Stimulated activated CD4-positive, alpha-beta T cell treated with anti-CD3 and anti-CD28 coated beads, Interleukin-2, amount 100 ng/mL, for 4 hours (primary cell): ENCODE measurements around the gene PALS1.
"Not testable (repeated sequence)": the region's sequence is repeated elsewhere in the genome, so short reads cannot be mapped to it uniquely, and the experiment has no call there.

Experiments used
- DNase-seq: peaks from one replicate; pipeline ENCODE4 v3.0.0-alpha.2; 2020; ENCODE audit warnings: low read depth

The PALS1 gene

DNA sequence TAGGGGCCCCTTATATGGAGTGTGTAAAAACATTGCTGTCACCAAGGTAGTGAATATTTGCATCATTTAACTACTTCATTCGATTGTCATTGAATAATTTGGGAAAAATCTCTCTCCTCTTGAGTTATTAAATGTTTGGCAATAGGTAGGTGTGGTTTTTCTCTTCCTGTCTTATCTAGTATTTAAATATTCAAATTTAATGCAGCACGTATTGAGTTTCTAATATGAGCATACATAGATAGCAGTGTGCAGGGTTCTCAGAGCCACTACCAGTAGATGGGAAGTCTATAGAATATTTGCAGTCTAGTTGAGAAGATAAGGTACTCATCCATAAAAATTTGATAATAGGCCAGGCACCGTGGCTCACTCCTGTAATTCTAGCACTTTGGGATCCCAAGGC, 16.7 kb downstream of the PALS1 start:
- DNase-seq = no peak

DNA sequence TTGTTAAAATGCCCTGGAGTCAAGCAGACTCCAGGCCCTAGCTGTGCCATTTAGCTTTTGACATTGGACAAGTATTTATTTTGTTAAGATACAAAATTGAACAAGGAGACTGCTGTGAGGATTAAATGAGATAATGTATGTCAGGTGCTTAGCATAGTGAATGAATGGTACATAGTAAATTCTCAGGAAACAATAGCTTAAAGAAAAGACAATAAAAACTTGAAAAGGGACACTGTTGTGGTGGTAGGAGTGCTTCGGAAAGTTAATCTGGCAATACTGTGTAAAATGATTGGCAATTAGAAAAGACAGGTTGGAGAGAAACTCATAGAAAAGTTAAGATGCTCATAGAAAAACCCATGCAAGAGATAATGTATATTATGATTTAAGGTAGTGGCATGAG, 19.7 kb downstream of the PALS1 start:
- DNase-seq = no peak

DNA sequence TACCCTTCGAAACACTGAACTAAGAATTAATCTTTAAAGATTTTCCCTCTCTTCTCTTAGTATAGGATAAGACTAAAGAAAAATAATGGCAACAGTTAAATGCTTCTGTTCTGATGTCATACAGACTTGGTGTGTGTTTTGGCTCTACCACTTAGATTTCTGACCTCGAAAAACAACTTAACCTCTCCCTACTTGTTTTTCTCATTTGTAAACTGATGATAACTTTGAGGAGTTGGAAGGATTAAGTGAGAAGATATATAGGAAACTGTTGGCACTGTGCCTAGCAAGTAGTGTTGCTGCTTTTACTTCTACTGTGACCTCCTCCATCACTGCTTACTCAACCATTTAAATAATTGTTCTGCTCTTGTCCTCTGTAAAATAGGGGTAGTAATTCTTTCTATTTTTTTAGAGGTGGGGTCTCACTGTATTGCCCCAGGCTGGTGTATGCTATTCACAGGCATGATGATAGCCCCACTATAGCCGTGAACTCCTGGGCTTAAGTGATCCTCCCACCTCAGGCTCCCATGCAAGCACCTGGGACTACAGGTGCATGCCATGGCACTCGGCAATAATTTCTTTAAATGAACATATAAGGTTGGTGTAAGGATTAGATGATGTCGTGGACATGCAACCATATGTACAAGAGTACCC, 22.4 kb downstream of the PALS1 start:
- no peak for DNase-seq

DNA sequence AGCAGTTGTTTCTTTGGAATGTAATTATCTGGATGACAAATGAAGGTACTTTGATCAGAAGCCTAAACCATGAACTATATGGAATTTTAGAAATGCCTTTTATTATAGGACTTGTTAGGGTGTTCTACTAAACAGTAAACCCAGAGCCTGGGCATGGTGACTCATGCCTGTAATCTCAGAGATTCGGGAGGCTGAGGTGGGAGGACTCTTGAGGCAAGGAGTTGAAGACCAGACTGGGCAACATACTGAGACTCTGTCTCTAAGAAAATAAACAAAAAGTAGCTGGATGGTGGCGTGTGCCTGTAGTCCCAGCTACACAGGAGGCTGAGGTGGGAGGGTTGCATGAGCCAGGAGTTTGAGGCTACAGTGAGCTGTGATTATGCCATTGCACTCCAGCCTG, 23.9 kb downstream of the PALS1 start:
- no peak for DNase-seq

DNA sequence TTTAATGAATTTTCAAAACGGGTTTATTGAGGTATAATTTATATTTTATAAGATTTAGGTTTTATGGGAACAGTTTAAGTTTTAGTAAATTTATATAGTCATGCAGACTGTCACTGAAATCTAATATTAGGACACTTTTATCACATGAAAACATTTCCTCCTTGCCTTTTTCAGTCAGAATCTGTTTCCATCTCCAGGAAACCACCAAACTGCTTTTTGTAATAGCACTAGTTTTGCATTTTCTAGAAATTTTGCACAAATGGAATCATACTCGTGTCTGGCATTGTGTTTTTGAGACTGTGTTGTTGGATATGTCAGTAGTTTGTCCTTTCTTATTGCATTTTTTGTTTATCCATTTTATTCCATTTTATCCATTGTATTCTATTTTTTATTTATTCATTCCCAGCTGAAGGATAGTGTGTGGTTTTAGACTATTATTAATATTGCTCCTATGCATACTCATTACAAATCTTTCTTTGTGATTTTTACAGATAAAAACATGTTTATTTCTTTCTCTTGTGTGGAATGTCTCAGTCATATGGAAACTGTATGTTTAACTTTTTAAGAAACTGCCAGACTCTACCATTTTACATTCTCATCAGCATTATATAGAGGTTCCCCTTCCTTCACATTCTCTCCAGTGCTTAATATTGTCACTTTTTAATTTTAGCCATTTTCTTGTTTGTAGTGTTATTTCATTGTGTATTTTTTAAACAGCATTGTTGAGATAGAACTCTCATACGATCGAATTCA, 26.5 kb downstream of the PALS1 start:
- DNase-seq = no peak

DNA sequence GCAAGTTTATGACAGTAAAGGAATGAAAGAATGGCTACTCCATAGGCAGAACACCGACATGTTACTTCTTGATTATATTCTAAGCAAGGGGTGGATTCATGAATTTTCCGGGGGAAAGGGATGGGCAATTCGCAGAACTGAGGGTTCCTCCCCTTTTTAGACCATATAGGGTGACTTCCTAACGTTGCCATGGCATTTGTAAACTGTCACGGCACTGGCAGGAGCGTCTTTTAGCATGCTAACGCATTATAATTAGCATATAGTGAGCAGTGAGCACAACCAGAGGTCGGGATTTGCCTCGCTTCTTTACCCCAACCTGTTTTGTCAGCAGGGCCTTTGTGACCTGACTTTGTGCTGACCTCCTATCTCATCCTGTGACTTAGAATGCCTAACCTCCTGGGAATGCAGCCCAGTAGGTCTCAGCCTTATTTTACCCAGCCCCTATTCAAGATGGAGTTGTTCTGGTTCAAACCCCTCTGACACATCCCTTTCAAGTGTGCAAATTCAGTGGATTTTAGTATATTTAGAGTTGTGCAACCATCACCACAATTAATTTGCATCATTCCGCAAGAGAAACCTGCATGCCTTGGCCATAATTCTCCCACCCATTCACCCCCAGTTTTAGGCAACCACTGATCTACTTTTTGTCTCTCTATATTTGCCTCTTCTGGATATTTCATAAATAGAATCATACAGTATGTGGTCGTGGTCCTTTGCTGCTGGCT, 27.4 kb downstream of the PALS1 start:
- no peak for DNase-seq

DNA sequence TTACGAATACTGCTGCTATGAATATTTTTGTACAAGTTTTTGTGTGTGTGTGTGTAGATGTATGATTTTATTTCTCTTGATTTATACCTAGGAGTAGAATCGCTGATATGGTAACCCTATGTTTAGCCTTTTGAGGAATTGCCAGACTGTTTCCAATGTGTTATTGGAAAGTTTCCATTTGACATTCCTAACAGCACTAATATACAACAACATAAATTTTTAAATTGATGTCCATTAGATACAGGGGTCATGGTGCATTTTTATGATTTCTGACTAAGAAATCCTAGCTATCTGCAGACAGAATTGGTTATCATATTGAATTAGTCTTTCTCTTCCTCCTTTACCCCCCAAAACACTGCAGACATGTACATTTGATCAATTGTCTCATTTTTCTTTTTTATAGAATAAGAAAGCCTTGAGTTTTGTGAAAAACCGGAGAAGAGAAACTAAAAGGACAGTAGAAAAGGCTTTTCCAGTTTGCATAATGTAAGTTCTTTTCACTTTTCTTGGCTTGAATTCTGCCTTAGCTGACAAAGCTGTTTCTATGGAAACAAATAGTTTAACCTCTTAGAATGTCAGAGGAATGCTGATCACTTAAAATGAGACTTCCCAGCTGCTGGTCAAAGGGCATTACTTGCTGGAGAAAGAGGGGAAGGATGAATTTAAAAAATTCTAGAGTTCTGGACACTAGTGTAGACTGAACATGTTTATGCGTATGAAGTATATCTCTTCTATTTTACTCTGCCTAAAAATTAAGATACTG, 28.2 kb downstream of the PALS1 start:
- DNase-seq = no peak

DNA sequence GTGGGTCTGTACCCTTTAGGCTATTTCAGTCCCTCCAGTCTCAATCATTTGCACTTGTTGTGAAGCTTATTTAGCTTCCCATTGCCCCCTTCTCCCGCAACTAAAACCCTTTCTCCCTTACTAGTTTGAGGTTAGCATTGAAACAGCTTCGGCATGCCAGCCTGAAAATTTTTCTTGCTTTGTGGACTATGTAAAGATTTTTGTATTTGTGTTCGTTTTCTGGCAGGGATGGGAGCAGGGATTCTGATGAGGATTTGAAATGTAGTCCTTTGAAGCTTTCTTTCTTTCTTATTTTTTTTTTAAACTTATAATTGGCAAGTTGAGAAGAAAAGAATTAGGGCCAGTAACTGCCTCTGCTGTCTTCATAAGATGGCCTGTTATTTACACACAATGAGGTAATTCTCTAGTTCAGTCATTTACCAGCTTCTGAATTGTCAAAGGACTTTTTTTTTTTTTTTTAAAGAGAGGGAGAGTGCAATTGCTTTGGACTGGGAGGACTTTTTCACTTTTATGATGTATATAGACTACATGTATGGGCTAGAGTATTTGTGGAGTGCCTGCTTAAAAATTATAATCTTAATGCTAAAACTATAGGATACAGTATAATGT, 29.0 kb downstream of the PALS1 start:
- no peak for DNase-seq

DNA sequence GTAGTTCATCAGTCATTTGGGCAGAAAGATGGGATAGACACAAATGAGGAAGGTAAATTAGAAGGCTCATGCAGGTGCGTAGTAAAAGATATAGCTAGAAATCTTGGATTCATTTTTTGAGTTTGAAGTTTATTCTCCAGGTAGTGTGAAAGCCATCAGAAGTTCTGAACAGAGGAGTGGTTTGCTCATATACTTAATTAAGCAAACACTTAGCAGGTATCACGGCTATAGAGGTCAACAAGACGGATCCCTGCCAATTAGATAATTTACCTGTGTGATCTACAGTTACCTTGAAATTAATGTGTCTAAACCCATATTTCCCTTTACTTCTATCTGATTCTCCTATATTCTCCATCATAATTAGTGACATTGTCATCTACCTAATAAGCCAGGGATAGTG, 29.7 kb downstream of the PALS1 start:
- DNase-seq = no peak

DNA sequence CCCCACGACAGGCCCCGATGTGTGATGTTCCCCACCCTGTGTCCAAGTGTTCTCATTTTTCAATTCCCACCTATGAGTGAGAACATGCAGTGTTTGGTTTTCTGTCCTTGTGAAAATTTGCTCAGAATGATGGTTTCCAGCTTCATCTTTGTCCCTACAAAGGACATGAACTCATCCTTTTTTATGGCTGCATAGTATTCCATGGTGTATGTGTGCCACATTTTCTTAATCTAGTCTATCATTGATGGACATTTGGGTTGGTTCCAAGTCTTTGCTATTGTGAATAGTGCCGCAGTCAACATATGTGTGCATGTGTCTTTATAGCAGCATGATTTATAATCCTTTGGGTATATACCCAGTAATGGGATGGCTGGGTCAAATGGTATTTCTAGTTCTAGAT, 32.0 kb downstream of the PALS1 start:
- DNase-seq = not testable (repeated sequence)

DNA sequence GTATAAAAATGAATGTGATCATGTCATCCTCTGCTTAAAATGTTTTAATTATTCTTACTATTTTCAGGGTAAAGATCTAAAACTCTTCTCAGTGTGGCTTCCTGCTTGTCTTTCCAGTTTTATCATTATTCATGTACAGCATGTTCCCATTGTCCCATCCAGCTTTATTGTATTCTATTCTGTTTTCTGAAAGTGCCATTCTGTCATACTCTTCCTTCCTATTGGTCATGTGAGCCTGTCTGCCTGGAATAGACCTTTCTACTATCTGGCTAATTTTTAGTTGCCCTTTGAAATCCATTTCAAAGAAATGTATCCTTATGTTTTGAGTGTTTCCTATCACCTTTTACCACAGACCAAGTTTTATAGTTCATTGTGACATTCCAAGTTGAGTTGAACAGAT, 34.9 kb downstream of the PALS1 start:
- no peak for DNase-seq

DNA sequence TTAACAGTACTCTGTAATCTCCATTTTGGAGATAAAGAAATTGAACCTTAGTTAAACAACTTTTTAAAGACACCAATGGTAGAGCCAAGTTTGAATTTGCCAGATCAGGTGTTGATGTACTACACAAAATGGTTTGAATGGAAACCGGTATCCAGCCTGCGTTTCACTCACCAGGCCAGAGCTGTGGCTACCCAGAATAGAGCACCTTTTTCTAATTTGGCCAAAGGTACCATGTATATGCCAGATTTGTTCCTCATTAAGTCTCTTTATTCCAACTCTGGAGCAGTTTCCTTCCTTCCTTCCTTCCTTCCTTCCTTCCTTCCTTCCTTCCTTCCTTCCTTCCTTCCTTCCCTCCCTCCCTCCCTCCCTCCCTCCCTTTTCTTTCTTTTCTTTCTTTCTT, 39.3 kb downstream of the PALS1 start:
- DNase-seq = no peak

DNA sequence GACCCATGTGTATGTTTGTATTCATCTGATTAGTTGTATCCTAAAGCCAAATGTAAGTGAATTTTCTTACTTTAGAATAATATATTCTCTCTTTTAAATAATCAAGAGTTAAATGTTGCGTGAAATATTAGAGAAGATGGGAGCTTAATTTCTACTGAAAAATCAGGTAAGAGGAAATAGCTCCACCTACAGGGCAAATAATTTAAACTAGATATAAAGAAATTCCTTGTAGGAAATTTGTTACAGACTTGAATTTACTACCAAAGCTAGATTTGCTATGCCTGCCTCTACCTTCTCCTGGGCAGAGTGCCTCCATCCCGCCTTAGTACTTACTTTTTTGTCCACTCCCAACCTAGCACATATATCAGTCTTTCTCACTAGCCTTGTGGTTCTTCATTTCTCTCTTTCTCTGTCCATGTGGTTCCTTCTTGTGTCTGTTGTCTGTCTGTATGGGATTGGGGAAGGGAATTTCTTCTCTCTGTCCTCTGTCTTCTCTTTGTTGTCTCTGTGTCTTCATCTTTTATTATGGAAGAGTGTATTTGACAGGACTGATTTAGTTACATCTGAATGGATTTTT, 44.7 kb downstream of the PALS1 start:
- DNase-seq = no peak
